ENCODE measurements around the gene CYP51A1. TPM values are rescaled to one million over a fixed set of nuclear protein-coding genes. Genes with fewer than 3 reads are reported as not detected.

The CYP51A1 gene
- total and polyA plus RNA-seq, 2 donors from 2014 or later, result 43.0 to 55.8 TPM

DNA sequence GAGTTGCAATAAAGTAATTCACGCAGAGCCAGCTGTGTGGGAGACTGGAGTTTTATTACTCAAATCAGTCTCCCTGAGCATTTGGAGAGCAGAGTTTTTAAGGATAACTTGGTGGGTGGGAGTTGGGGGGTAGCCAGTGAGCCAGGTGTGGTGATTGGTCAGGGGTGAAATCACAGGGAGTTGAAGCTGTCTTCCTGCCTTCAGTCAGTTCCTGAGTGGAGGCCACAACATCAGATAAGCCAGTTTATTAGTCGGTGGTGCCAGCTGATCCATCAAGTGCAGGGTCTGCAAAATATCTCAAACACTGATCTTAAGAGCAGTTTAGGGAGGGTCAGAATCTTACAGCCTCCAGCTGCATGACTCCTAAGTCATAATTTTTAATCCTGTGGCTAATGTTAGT lies 3.3 kb upstream of the CYP51A1 start:
- Histone ChIP-seq H3K4me3 (ENCODE audit: low read length in 3 of 3) (no peak overlapping the region), H3K9me3 (ENCODE audit: control insufficient read depth in 2 of 3, insufficient read depth in 1 of 3, low read length in 3 of 3) (no peaks in the 10 kb centered on the region), H3K4me1 (ENCODE audit: control insufficient read depth in 2 of 3, insufficient read depth in 2 of 3, low read depth in 1 of 3, low read length in 3 of 3) (peaks cover 0 to 7% (median 0%) of the 10 kb centered on the region in 3 donors), H3K27me3 (ENCODE audit: control insufficient read depth, insufficient read depth, low read length) (no peaks in the 10 kb centered on the region), H3K27ac (ENCODE audit: low read depth in 2 of 2, low read length in 2 of 2) (no peak overlapping the region), H3K9ac (ENCODE audit: low read length in 3 of 3) (no peak overlapping the region), H3K36me3 (ENCODE audit: control insufficient read depth in 2 of 3, insufficient read depth in 3 of 3, low read length in 3 of 3) (no peaks in the 10 kb centered on the region)
- TF ChIP-seq, protein P1, sequence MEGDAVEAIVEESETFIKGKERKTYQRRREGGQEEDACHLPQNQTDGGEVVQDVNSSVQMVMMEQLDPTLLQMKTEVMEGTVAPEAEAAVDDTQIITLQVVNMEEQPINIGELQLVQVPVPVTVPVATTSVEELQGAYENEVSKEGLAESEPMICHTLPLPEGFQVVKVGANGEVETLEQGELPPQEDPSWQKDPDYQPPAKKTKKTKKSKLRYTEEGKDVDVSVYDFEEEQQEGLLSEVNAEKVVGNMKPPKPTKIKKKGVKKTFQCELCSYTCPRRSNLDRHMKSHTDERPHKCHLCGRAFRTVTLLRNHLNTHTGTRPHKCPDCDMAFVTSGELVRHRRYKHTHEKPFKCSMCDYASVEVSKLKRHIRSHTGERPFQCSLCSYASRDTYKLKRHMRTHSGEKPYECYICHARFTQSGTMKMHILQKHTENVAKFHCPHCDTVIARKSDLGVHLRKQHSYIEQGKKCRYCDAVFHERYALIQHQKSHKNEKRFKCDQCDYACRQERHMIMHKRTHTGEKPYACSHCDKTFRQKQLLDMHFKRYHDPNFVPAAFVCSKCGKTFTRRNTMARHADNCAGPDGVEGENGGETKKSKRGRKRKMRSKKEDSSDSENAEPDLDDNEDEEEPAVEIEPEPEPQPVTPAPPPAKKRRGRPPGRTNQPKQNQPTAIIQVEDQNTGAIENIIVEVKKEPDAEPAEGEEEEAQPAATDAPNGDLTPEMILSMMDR (IDR thresholded peaks at IDR 0.05; ENCODE audit: borderline replicate concordance, extremely low read depth, insufficient read depth), result no peak
- intact Hi-C loops (cut with DNase I), result no loop called here
- no peak for FAIRE-seq
- peak in 4 of 5 donors; percentile 89 to 94 (median 91) for DNase-seq

DNA sequence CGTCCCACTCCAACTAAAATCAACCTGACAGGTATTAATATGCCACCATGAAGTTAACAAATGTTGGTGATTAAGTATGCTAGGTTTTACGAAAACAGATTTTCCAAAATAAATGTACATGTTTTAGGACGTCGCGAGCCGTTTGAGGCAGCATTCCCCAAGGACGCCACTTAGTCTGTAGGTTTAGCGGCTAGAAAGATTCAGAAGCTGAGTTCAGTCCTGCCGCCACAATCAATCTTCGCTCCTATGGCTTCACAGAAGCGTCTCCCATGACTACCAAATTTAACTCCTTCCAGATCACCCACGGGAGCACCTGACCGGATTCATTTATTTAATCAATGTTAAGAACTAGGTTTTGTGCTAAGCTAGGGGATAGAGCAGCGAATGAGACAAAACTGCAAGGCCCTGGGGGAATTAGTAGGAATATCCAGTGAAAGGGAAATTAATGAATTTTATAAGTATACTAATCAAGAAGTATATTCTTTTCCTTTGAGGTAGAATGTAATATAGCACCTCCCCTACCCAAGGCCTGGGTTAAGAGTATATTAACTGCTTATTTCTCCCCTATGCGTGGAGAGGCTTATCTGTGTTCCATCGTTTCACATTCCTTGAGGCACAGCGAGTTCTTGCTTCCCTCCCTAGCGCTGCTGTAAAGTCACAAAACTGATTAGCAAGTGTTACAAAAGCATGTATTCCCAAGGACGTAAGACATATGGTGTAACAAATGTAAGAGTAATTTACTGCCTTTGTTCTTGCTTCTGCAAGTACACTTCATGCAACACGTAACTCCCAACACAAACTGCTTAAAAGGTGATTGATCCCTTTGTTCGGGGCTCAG lies 994 bp upstream of the CYP51A1 start:
- peaks cover 0 to 7% (median 0%) of the 10 kb centered on the region in 3 donors for H3K4me1 ChIP-seq (ENCODE audit: control insufficient read depth in 2 of 3, insufficient read depth in 2 of 3, low read depth in 1 of 3, low read length in 3 of 3)
- no peaks in the 10 kb centered on the region for H3K9me3 ChIP-seq (ENCODE audit: control insufficient read depth in 2 of 3, insufficient read depth in 1 of 3, low read length in 3 of 3)
- no peak for FAIRE-seq
- intact Hi-C loops (cut with DNase I), result no loop called here
- H3K4me3 ChIP-seq (ENCODE audit: low read length in 3 of 3), result peak overlapping the region; percentile 89 to 98 (median 92)
- TF ChIP-seq, protein P1 (IDR thresholded peaks at IDR 0.05; ENCODE audit: borderline replicate concordance, extremely low read depth, insufficient read depth), result no peak
- H3K9ac ChIP-seq (ENCODE audit: low read length in 3 of 3), result peak overlapping the region; percentile 91 to 94 (median 93)
- no peaks in the 10 kb centered on the region for H3K27me3 ChIP-seq (ENCODE audit: control insufficient read depth, insufficient read depth, low read length)
- H3K36me3 ChIP-seq (ENCODE audit: control insufficient read depth in 2 of 3, insufficient read depth in 3 of 3, low read length in 3 of 3), result no peaks in the 10 kb centered on the region
- peak overlapping the region; percentile 98 to 99 for H3K27ac ChIP-seq (ENCODE audit: low read depth in 2 of 2, low read length in 2 of 2)
- DNase-seq, result peak in 3 of 5 donors; percentile 60 to 83 (median 83)

DNA sequence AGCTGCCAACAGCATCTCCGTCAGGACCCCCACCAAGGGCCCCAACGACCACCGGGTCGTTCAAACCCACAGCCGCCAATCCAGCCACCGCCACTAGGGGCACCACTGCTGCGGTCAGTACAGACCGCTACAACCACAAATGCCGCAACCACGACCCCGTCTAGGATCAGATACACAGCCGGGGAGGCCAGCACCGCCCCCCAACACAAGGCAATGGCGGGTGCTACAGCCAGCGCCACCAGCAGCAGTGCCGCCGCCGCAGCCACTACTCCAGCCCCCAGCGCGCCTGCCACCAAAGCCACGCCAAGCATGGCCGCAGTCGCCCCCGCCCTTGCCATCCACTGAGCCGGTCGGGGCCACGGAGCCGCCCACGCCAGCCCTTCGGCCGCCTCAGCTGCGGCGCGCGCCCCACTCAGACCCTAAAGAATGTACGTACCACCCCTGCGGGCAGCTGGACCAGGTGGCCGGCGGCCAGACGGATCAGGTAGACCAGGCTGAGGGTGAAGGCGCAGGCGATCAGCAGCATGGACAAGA lies 473 bp downstream of the CYP51A1 start:
- Histone ChIP-seq H3K9me3 (ENCODE audit: control insufficient read depth in 2 of 3, insufficient read depth in 1 of 3, low read length in 3 of 3) (no peaks in the 10 kb centered on the region), H3K9ac (ENCODE audit: low read length in 3 of 3) (peak overlapping the region; percentile 63 to 94 (median 91)), H3K4me3 (ENCODE audit: low read length in 3 of 3) (peak overlapping the region; percentile 89 to 98 (median 92)), H3K4me1 (ENCODE audit: control insufficient read depth in 2 of 3, insufficient read depth in 2 of 3, low read depth in 1 of 3, low read length in 3 of 3) (peaks cover 0 to 7% (median 0%) of the 10 kb centered on the region in 3 donors), H3K27ac (ENCODE audit: low read depth in 2 of 2, low read length in 2 of 2) (peak overlapping the region; percentile 98 to 99), H3K27me3 (ENCODE audit: control insufficient read depth, insufficient read depth, low read length) (no peaks in the 10 kb centered on the region), H3K36me3 (ENCODE audit: control insufficient read depth in 2 of 3, insufficient read depth in 3 of 3, low read length in 3 of 3) (no peaks in the 10 kb centered on the region)
- TF ChIP-seq, protein P1 (IDR thresholded peaks at IDR 0.05; ENCODE audit: borderline replicate concordance, extremely low read depth, insufficient read depth), result peak; percentile 80
- FAIRE-seq, result no peak
- intact Hi-C loops (cut with DNase I), result no loop called here
- DNase-seq, result peak; percentile 89 to 93 (median 92)
